ENCODE data around the gene TSPAN14.
"Not testable (repeated sequence)": the region's sequence is repeated elsewhere in the genome, so short reads cannot be mapped to it uniquely, and the experiment has no call there.

The TSPAN14 gene

DNA sequence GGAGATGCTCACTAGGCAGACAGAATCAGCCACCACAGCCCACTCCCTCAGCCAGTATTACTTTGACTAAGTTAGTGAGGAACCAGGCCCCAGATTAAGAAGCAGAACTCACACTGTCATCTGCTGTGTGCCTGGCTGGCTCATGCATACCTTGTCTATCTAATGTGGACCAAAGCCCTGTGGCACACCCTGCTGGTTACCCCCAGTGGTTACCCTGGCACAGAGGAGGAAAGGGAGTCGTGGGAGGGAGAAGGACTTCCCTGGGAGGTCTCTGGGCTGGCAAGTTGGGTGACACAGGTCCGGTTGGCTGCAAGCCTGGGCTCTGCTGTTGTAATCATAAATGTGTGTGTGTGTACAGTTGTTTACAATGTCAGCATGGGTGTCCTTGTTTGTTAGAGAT is 76.1 kb downstream of the TSPAN14 start:
- no peak for FAIRE-seq

- no peak for FAIRE-seq
Measured at GRCh38 chr10:80530816-80531215, 76.7 kb downstream of the TSPAN14 start.

GRCh38 chr10:80532571-80532970 is 78.5 kb downstream of the TSPAN14 start:
- FAIRE-seq, result no peak

- not testable (repeated sequence) for FAIRE-seq
Measured at GRCh38 chr10:80534059-80534458, 79.9 kb downstream of the TSPAN14 start.

DNA sequence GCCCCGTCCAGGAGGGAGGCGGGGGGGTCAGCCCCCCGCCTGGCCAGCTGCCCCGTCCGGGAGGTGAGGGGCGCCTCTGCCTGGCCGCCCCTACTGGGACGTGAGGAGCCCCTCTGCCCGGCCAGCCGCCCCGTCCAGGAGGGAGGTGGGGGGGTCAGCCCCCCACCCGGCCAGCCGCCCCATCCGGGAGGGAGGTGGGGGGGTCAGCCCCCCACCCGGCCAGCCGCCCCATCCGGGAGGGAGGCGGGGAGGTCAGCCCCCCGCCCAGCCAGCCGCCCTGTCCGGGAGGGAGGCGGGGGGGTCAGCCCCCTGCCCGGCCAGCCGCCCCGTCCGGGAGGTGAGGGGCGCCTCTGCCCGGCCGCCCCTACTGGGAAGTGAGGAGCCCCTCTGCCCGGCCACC is 80.5 kb downstream of the TSPAN14 start:
- not testable (repeated sequence) for FAIRE-seq

DNA sequence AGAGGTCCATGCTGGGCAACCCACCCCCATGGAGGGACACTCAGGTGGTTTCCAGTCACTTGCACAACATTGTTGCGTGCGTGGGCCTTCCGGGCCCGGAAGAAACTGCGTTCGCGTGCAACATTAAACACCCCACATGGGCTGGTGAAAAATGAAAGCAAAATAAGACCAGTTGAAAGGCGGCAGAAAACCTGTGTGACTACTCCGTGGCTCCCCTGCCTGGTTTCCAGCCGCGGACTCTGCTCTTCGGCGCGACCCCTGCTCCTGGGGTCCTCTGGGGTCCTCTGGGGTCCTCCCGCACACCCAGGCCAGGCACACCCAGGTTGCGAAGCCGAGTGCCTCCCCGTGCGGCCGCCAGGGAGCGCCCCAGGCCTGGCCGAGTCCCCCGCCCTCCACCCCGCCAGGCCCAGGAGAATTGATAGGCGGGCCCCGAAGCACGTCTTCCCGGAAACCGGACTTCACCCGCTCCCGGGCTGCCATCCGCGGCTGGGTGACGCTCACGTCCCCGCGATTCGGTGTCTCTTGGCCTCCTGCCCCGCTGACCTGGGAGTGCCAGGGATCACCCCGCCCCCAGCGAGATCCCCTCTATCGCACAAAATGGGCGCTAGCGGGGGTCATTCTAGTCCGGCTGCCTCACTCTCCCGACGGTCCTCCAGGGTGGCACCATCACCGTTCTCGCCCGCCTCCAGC is 81.7 kb downstream of the TSPAN14 start:
- no peak for FAIRE-seq

DNA sequence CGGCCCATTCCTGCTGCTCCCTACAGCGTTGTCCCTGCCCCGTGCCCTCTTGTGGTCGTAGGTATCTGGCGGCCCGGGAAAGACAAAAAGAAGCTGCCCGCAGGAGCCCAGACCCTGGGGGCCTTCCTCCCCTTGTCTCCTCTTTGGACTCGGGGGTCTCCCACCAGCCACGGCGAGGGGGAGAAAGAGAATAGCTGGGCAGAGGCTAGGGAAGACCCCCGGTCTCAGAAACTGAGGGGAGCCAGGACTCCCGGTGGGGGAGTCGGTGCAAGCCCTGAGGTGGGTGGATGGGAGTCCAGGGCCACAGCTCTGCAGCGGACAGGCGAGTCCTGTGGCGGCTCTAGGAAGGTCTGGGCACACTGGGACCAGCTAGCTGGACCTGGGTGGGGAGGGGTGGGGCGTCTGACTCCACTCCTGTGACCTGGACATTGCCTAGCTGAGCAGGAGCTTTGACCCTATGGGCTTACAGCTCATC is 82.3 kb downstream of the TSPAN14 start:
- FAIRE-seq, result no peak

- no peak for FAIRE-seq
Measured at GRCh38 chr10:80537086-80537735, 83.1 kb downstream of the TSPAN14 start.

DNA sequence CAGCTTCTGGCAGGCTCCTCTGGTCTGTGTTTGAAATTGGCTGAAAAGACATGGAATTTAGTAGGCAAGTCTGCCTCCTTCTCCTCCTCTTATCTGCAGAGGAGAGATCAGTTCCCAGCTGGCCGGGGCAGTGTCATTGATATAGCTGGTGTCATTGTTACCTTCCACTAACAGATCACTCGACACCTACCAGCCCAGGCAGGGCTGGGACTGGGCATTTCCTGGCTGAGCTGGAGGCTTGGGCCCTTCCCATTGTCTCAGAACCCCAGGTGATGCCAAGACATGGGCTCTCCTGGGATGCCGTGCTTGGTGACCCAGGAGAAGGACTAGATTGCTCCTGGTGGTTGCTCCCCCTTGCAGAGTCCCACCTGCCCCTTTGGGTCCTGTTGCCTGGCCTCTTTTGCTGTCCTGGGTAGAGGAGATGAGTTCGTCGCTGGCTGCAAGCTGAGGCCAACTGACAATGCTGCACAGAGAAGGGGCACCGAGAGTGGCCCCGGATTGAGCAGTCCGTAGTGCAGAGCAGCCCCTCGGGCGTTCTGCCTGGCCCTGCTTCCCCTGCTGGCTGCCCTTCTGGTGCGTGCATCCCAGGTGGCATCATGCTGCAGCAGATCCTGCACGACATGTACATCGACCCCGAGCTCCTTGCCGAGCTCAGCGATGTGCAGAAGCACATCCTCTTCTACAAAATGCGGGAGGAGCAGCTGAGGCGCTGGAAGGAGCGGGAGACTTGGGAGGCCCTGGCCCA is 83.8 kb downstream of the TSPAN14 start, which contains the start of gene SH2D4B:
Gene SH2D4B, plus strand, starts transcription at position 167 of the 745 bp plus-strand sequence. Its CDS starts 430 bp downstream, at position 597.
- FAIRE-seq, result no peak

DNA sequence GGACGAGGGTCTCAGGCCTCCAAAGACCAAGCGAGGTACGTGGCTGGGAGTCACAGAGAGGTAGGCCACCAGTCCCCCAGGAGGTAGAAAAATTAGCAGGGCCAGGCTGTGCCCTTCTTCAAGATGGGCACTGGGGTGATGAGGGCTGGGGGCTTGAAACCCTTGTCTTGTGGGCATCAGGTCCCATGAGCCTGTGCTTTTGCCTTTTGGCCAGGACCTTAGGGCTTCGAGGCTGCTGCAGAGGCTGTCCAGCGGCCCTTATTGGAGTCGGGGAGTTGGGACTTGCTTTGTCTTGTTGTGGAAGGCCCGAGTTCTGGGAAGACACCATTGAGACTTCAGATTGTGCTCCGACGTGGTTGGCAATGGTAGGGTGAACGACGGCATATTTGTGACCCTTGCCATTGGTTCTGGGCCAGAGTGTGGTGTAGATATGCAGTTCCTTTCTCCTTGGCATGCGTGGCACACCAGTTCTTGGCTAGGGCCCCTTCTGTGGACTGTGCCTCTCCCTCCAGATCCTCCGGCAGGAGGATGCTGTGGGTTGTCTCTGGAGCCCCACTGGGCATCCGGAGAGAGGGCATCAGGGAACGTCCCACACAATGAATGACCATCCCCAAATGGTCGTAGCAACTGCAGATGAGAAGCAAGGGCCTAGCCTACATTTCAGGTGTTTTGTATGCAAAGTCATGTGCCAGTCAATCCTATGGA is 84.5 kb downstream of the TSPAN14 start:
- no peak for FAIRE-seq

DNA sequence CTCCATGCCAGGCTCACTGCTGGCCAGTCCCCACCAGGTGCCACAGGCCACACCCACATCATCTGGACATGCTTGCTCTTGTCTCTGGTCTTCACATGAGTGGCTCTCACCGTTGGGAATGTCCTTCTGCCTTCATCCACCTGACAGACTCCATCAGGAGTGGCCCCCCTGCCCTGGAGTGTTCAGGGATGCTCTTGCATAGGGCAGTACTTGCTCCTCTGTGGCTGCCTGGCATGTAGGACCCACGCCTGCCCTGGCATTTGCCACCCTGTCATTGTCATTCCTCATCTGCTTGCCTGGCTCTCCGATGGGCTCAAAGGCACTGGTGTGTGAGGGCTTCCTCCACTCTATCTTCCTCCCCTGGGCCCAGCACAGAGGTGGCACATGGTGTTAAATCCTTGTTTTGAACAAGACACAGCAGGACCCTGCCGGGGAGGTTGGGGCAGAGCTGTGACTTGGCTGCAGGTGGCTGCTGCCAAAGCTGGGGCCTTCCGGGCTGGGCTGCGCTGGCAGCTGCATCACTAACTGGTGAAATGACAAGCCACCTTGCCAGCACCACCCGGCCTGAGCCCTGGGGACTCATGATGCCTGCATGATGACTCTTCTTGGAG is 85.4 kb downstream of the TSPAN14 start:
- no peak for FAIRE-seq

DNA sequence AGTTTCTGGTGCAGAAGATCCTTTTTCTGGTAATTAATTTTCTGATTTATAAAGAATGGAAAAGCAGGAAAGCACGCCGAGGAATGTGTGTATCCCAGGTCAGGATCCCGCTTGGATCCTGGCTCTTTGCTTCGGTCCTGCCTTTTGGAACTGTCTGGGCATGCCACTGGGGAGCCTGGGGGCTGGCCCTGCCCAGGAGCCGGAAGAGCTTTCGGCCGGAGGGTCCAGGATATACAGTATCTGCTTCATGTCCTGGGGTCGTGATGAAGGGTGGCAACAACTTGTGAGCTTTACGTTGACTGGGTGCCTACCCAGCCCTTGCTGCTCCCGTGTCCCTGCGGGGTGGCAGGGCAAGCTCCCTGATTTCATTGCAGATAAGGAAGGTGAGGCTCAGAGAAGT is 86.0 kb downstream of the TSPAN14 start:
- no peak for FAIRE-seq

DNA sequence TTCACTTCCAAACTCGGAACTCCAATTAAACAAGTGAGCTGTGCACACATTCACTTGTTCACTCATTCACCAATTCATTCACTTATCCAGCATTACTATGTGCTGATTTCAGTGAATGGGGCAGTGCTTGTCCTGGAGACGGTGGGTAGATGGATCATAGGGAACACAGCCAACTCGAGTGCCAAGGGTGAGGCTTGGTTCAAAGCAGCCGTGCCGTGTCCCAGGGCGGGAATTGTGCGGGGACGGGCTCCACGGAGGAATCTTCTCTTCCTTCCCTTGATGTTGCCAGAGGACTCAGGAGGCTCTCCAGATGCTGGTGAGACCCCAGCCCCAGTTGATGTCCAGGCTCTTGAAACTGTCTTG is 86.5 kb downstream of the TSPAN14 start:
- FAIRE-seq, result no peak

DNA sequence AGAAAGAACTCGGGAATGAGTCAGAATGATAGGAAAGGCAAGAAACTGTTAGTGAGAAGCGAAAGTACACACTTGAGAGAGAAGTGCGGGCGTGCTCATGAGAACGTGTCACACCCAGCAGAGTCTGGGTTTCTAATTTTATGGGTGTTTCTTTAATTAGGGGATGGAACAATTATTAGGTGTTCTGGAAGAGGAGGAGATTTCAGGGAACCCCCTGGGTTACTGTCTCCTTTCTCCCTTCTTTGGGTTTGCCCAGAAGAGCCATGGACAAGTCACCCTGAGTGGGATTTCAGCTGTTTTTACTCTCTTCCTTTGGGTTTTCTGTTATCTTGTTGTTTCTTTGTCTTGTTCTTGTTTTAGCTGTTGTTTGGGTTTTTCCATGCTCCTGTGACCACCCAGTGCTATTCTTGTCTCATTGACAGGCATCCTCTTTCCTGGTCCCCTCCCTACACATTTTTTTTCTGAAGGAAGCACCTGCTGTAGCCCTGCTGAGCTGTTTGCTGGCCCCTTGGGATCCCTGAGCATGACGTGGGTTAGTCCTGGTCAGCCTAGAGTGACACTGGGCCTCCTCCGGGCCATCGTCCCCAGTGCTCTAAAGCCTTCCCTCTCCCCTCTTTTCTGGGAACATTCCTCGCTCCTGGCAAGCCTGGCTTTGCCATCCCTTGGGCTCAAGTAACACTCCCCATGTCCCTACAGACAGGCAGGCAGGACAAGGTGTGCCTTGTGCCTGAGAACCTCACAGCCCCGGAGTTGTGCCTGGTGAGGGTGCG is 87.1 kb downstream of the TSPAN14 start:
- FAIRE-seq, result no peak

- FAIRE-seq, result no peak
Measured at GRCh38 chr10:80542053-80542452, 87.9 kb downstream of the TSPAN14 start.

DNA sequence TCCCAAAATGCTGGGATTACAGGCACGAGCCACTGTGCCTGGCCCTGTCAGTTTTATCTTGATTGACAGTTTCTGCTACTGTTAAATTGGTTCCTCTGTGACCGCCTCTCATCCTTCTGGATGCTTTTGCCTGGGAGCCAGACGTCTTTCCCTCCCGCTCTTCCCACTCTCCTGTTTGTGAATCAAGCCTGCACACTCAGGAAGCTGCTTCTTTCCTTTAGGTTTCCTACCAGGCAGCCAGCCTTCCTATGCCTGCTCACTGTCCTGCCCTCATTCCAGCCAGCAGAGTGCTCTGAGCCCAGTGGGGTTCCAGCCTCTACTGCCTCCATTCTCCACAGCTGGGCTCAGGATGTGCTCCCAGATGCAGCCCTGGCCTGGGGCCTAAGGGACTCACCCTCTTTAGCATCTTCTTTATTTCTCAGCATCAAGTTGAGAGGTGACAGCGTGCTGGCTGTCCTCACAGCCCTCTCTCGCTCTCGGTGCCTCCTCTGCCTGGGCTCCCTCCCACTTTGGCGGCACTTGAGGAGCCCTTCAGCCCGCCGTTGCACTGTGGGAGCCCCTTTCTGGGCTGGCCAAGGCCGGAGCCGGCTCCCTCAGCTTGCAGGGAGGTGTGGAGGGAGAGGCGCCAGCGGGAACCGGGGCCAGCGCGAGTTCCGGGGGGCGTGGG is 88.7 kb downstream of the TSPAN14 start:
- FAIRE-seq, result no peak

DNA sequence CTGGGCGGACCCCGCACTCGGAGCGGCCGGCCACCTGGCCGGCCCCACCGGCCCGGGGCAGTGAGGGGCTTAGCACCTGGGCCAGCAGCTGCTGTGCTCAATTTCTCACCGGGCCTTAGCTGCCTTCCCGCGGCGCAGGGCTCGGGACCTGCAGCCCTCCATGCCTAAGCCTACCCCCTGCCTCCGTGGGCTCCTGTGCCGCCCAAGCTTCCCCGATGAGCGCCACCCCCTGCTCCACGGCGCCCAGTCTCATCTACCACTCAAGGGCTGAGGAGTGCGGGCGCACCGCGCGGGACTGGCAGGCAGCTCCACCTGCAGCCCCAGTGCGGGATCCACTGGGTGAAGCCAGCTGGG is 89.2 kb downstream of the TSPAN14 start:
- not testable (repeated sequence) for FAIRE-seq

GRCh38 chr10:80544316-80544953 is 90.3 kb downstream of the TSPAN14 start:
- no peak for FAIRE-seq

DNA sequence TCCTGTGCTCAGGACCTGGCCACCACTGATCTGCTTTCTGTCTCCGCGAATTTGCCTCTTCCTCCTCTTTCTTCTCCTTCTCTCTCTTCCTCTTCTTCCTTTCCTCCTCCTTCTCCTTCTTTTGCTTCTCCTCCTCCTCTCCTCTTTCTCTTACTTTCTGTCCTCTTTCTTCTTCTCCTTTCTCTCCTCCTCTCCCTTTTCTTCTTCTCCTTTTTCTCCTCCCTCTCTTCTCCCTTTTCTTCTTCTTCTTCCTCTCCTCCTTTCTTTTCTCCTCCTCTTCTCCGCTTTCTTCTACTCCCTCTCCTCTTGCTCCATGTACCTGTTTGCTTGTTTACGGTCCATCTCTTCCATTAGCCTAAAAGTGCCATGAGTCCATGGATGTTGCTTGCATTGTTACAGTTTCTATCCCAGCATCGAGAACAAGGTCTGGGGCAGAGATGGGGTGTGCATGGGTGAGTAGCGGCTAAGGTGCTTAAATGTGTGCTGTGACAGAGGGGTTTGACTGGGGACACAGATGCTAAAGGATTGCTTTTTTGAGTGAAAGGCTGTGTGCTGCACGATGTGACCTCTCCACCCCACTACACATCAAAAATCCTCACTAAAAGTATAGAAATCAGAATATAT is 91.3 kb downstream of the TSPAN14 start:
- no peak for FAIRE-seq

- FAIRE-seq, result no peak
Measured at GRCh38 chr10:80552151-80552646, 98.1 kb downstream of the TSPAN14 start.

Data from colon (tissue), 2 donors.